ENCODE results near the gene AOAH.

GRCh38 chr7:36765605-36766004, 41.3 kb upstream of the AOAH start:
- no peak for TF ChIP-seq CTCF (IDR thresholded peaks at IDR 0.05)
- no peak for TF ChIP-seq POLR2A (IDR thresholded peaks at IDR 0.05)
- TF ChIP-seq POLR2AphosphoS5 (IDR thresholded peaks at IDR 0.05; ENCODE audit: insufficient read depth in 1 of 2, low read depth in 1 of 2): no peak
